Caco-2 (cell line): ENCODE data around the gene OR13C9. TPM values are rescaled to one million over a fixed set of nuclear protein-coding genes. Genes with fewer than 3 reads are reported as not detected.
"Not testable (repeated sequence)": the region's sequence is repeated elsewhere in the genome, so short reads cannot be mapped to it uniquely, and the experiment has no call there.

ENCODE experiments used
- BruUV-seq: library from RNA; stranded (reverse); fragments of 400-500 nt; replicated peaks from 2 replicates; lab custom pipeline; 2021; lab: Mats Ljungman, UMichigan
- CTCF ChIA-PET: fragments of 300-600 bp; sonication (Branson Sonifier 250); formaldehyde crosslinking; loops from one replicate; lab custom pipeline; 2022; ENCODE audit warnings: antibody characterized with exemption; lab: Charles Lee
- POLR2A ChIA-PET: fragments of 300-600 bp; sonication (Branson Sonifier 250); formaldehyde crosslinking; loops from one replicate; lab custom pipeline; 2022; ENCODE audit warnings: antibody characterized with exemption; lab: Charles Lee
- DNase-seq, 2 experiments: peaks; one replicate each; pipeline versions ENCODE4 v3.0.0 to v3.0.0-alpha.2; 2020 to 2022
- H3K27me3 ChIP-seq: replicated peaks from 2 replicates; pipeline ENCODE4 v1.6.0; 2011; ENCODE audit warnings: low read length; ENCODE audit not compliant: control insufficient read depth, insufficient read depth
- H3K36me3 ChIP-seq: 2 replicates; pipeline ENCODE4 v1.5.1; 2011; ENCODE audit warnings: low read length; ENCODE audit not compliant: control insufficient read depth, insufficient read depth
- H3K4me1 ChIP-seq: fragments of 250-450 bp; sonication (Bioruptor Pico); 2 replicates; pipeline ENCODE4 v1.5.1; 2020; ENCODE audit warnings: mild to moderate bottlenecking
- H3K4me3 ChIP-seq: 2 replicates; pipeline ENCODE4 v1.5.1; 2011; ENCODE audit warnings: low read depth, mild to moderate bottlenecking, control low read depth, low read length
- H3K9me3 ChIP-seq: fragments of 250-450 bp; sonication (Bioruptor Pico); 2 replicates; pipeline ENCODE4 v1.5.1; 2020; ENCODE audit warnings: mild to moderate bottlenecking, moderate library complexity
- H3K27ac Mint-ChIP-seq: one replicate; pipeline ENCODE4 v1.8.0; 2022; ENCODE audit warnings: mixed read lengths; ENCODE audit not compliant: unreplicated experiment
- H3K27me3 Mint-ChIP-seq: one replicate; pipeline ENCODE4 v1.8.0; 2022; ENCODE audit warnings: mixed read lengths; ENCODE audit not compliant: insufficient read depth, unreplicated experiment
- H3K36me3 Mint-ChIP-seq: one replicate; pipeline ENCODE4 v1.8.0; 2022; ENCODE audit warnings: mild to moderate bottlenecking, mixed read lengths; ENCODE audit not compliant: insufficient read depth, unreplicated experiment
- H3K4me1 Mint-ChIP-seq: one replicate; pipeline ENCODE4 v1.8.0; 2022; ENCODE audit warnings: low read depth, mixed read lengths; ENCODE audit not compliant: unreplicated experiment
- H3K4me3 Mint-ChIP-seq: one replicate; pipeline ENCODE4 v1.8.0; 2022; ENCODE audit warnings: mild to moderate bottlenecking, moderate library complexity, mixed read lengths; ENCODE audit not compliant: unreplicated experiment
- H3K9me3 Mint-ChIP-seq: one replicate; pipeline ENCODE4 v1.8.0; 2022; ENCODE audit warnings: mixed read lengths; ENCODE audit not compliant: unreplicated experiment
- CTCF ChIP-seq, 2 experiments: fragments of 200-600 bp in 1 of 2; IDR thresholded peaks; 1 replicate in 1 of 2; 2 replicates in 1 of 2; pipeline versions ENCODE4 v1.5.1 to v1.8.0; 2011 to 2022; ENCODE audit warnings: antibody characterized with exemption in 1 of 2, control low read depth in 1 of 2, inconsistent platforms in 1 of 2, low read depth in 1 of 2, low read length in 1 of 2, mild to moderate bottlenecking in 1 of 2, moderate library complexity in 1 of 2; ENCODE audit not compliant: insufficient read depth in 1 of 2, severe bottlenecking in 1 of 2, unreplicated experiment in 1 of 2
- intact Hi-C: fragments of 100-400 bp; cut with micrococcal nuclease; formaldehyde crosslinking; loops from one replicate; pipeline ENCODE4 v1.10.0; 2022; ENCODE audit not compliant: unreplicated experiment
- total RNA-seq: library from RNA; stranded (reverse); gene quantifications from 2 replicates; pipeline ENCODE4 v1.2.3, GENCODE V29; 2022

Gene OR13C9
- total RNA-seq, 1 experiment from 2014 or later = not detected

- Mint-ChIP-seq H3K4me3 (no peak overlapping the region), H3K9me3 (no peaks in the 10 kb centered on the region), H3K36me3 (no peaks in the 10 kb centered on the region), H3K4me1 (no peaks in the 10 kb centered on the region), H3K27me3 (peaks cover 9% of the 10 kb centered on the region), H3K27ac (no peak overlapping the region)
- intact Hi-C loops = no loop called here
- BruUV-seq = no TSS peak
- Histone ChIP-seq H3K9me3 (no peaks in the 10 kb centered on the region), H3K4me3 (no peak overlapping the region), H3K27me3 (no peaks in the 10 kb centered on the region), H3K36me3 (no peaks in the 10 kb centered on the region), H3K4me1 (no peaks in the 10 kb centered on the region)
- CTCF ChIA-PET = no interaction called here
- no peak for DNase-seq
- POLR2A ChIA-PET = no interaction called here
- no peak for TF ChIP-seq CTCF (IDR thresholded peaks at IDR 0.05; ENCODE audit: insufficient read depth in 1 of 2, low read depth in 1 of 2, low read length in 1 of 2, severe bottlenecking in 1 of 2, unreplicated experiment in 1 of 2)
Observed at GRCh38 chr9:104633976-104634520, 16.0 kb upstream of the OR13C9 start.

GRCh38 chr9:104625964-104626363 is 8.0 kb upstream of the OR13C9 start:
- H3K4me1 Mint-ChIP-seq, CTCF ChIA-PET, intact Hi-C loops, H3K9me3 ChIP-seq, H3K4me3 Mint-ChIP-seq, POLR2A ChIA-PET, H3K4me1 ChIP-seq, H3K27me3 ChIP-seq, H3K27me3 Mint-ChIP-seq, H3K36me3 ChIP-seq, DNase-seq, H3K36me3 Mint-ChIP-seq, H3K27ac Mint-ChIP-seq, H3K4me3 ChIP-seq, BruUV-seq, H3K9me3 Mint-ChIP-seq: not testable (repeated sequence)

- POLR2A ChIA-PET = no interaction called here
- no peak for DNase-seq
- no TSS peak for BruUV-seq
- Mint-ChIP-seq H3K36me3 (no peaks in the 10 kb centered on the region), H3K9me3 (no peaks in the 10 kb centered on the region), H3K4me1 (no peaks in the 10 kb centered on the region), H3K27me3 (peaks cover 6% of the 10 kb centered on the region), H3K27ac (no peak overlapping the region), H3K4me3 (no peak overlapping the region)
- Histone ChIP-seq H3K4me1 (no peaks in the 10 kb centered on the region), H3K36me3 (no peaks in the 10 kb centered on the region), H3K9me3 (no peaks in the 10 kb centered on the region), H3K4me3 (no peak overlapping the region), H3K27me3 (no peaks in the 10 kb centered on the region)
- intact Hi-C loops = no loop called here
- CTCF ChIA-PET = no interaction called here
- no peak for TF ChIP-seq CTCF (IDR thresholded peaks at IDR 0.05; ENCODE audit: insufficient read depth in 1 of 2, low read depth in 1 of 2, low read length in 1 of 2, severe bottlenecking in 1 of 2, unreplicated experiment in 1 of 2)
Observed at GRCh38 chr9:104617418-104617817, 586 bp downstream of the OR13C9 start.

- H3K4me3 Mint-ChIP-seq = no peak overlapping the region
- Histone ChIP-seq H3K27me3 (no peaks in the 10 kb centered on the region), H3K4me1 (no peaks in the 10 kb centered on the region), H3K36me3 (no peaks in the 10 kb centered on the region), H3K9me3 (no peaks in the 10 kb centered on the region), H3K4me3 (no peak overlapping the region)
- no TSS peak for BruUV-seq
- no peak overlapping the region for H3K27ac Mint-ChIP-seq
- CTCF ChIA-PET = no interaction called here
- no peaks in the 10 kb centered on the region for H3K9me3 Mint-ChIP-seq
- POLR2A ChIA-PET = no interaction called here
- peaks cover 7% of the 10 kb centered on the region for H3K27me3 Mint-ChIP-seq
- intact Hi-C loops = no loop called here
- DNase-seq = no peak
- no peak for TF ChIP-seq CTCF (IDR thresholded peaks at IDR 0.05; ENCODE audit: insufficient read depth in 1 of 2, low read depth in 1 of 2, low read length in 1 of 2, severe bottlenecking in 1 of 2, unreplicated experiment in 1 of 2)
- no peaks in the 10 kb centered on the region for H3K4me1 Mint-ChIP-seq
- no peaks in the 10 kb centered on the region for H3K36me3 Mint-ChIP-seq
Observed at GRCh38 chr9:104611213-104611612, 6.8 kb downstream of the OR13C9 start.
